Suprapubic skin (tissue), 4 donors: ENCODE results near the gene KANSL1.

ENCODE experiments used
- CTCF ChIP-seq, 2 donors: fragments of 200-600 bp in 1 of 2; fragments of 450-650 bp in 1 of 2; sonication (generic) in 1 of 2; IDR thresholded peaks; one replicate each; pipeline ENCODE4 v1.5.1; 2016 to 2019; ENCODE audit warnings: antibody characterized with exemption in 2 of 2, mild to moderate bottlenecking in 1 of 2, moderate library complexity in 1 of 2
- EP300 ChIP-seq: sonication (generic); formaldehyde crosslinking; IDR thresholded peaks from one replicate; pipeline ENCODE4 v1.6.1; 2017; ENCODE audit warnings: antibody characterized with exemption
- POLR2A ChIP-seq, 2 donors: fragments of 450-650 bp; IDR thresholded peaks; one replicate each; pipeline ENCODE4 v1.6.1; 2017; ENCODE audit warnings: antibody characterized with exemption in 2 of 2, mild to moderate bottlenecking in 2 of 2, moderate library complexity in 2 of 2
- POLR2AphosphoS5 ChIP-seq, 3 donors: sonication (generic); formaldehyde crosslinking; IDR thresholded peaks; one replicate each; pipeline ENCODE4 v1.6.1; 2017; ENCODE audit warnings: antibody characterized with exemption in 3 of 3

- TF ChIP-seq POLR2A (IDR thresholded peaks at IDR 0.05) (no peak), CTCF (IDR thresholded peaks at IDR 0.05) (no peak), EP300 (no peak), POLR2AphosphoS5 (IDR thresholded peaks at IDR 0.05) (no peak)
These were observed 182.5 kb downstream of the KANSL1 start for GRCh38 chr17:46010597-46011186.
